Measurements from ENCODE around the gene COA1.

DNA sequence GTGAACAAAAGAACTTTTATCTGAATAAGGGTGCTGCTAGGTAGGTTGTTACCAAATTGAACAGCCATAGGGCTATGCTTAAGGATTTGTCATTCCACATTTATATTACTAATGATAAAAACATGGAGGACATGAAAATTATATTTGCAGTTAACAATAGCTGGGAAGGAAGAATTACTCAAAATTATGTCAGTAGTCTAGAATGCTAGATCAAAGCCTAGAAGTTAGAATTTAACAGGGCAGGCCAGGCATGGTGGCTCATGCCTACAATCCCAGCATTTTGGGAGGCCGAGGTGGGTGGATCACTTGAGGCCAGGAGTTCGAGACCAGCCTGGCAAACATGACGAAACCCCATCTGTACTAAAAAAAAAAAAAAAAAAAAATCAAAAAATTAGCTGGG lies 137.0 kb downstream of the COA1 start:
- TF ChIP-seq CTCF (IDR thresholded peaks at IDR 0.05) (no peak), EZH2 (IDR thresholded peaks at IDR 0.05; ENCODE audit: borderline replicate concordance, insufficient read depth, low read depth, low read length, poor library complexity, severe bottlenecking) (no peak)
